H54 (cell line): Measurements from ENCODE around the gene ASXL1.
"Not testable (repeated sequence)": the region's sequence is repeated elsewhere in the genome, so short reads cannot be mapped to it uniquely, and the experiment has no call there.

ENCODE experiments used
- DNase-seq: peaks from one replicate; pipeline ENCODE4 v3.0.0; 2011; ENCODE audit warnings: low spot score, mixed read lengths; ENCODE audit not compliant: insufficient read length
- FAIRE-seq: peaks from 3 replicates; lab custom pipeline; 2011; peaks lifted over from hg19 to GRCh38; lab: Jason Lieb, UNC
- POLR2A ChIP-seq: IDR thresholded peaks from 2 replicates; pipeline ENCODE4 v1.6.1; 2011; ENCODE audit warnings: low read depth, mild to moderate bottlenecking, low read length

The ASXL1 gene

GRCh38 chr20:32387252-32387651, 29.1 kb downstream of the ASXL1 start:
- FAIRE-seq = no peak
- no peak for DNase-seq
- no peak for TF ChIP-seq POLR2A

- no peak for FAIRE-seq
- no peak for DNase-seq
- TF ChIP-seq POLR2A = no peak
Observed at GRCh38 chr20:32391003-32391402, 32.9 kb downstream of the ASXL1 start.

- no peak for FAIRE-seq
- TF ChIP-seq POLR2A = no peak
- no peak for DNase-seq
Observed at GRCh38 chr20:32395066-32395465, 36.9 kb downstream of the ASXL1 start.

- DNase-seq (no peak), FAIRE-seq (no peak)
- TF ChIP-seq POLR2A = no peak
Observed at GRCh38 chr20:32396646-32397160, 38.6 kb downstream of the ASXL1 start.

- TF ChIP-seq POLR2A = no peak
- no peak for DNase-seq
- FAIRE-seq = no peak
Observed at GRCh38 chr20:32397567-32398084, 39.5 kb downstream of the ASXL1 start.

- DNase-seq = no peak
- FAIRE-seq = no peak
- TF ChIP-seq POLR2A = no peak
Observed at GRCh38 chr20:32400476-32400875, 42.3 kb downstream of the ASXL1 start.

- DNase-seq (no peak), FAIRE-seq (no peak)
- TF ChIP-seq POLR2A = no peak
Observed at GRCh38 chr20:32404017-32404416, 45.9 kb downstream of the ASXL1 start.

GRCh38 chr20:32406701-32407100, 48.6 kb downstream of the ASXL1 start:
- DNase-seq (no peak), FAIRE-seq (no peak)
- TF ChIP-seq POLR2A = no peak

- FAIRE-seq, DNase-seq: not testable (repeated sequence)
Observed at GRCh38 chr20:32407131-32407750, 49.1 kb downstream of the ASXL1 start.

GRCh38 chr20:32411955-32412706, 54.0 kb downstream of the ASXL1 start:
- FAIRE-seq (no peak), DNase-seq (no peak)
- no peak for TF ChIP-seq POLR2A

GRCh38 chr20:32415494-32415893, 57.4 kb downstream of the ASXL1 start:
- DNase-seq = no peak
- TF ChIP-seq POLR2A = no peak
- FAIRE-seq = no peak

- FAIRE-seq = no peak
- TF ChIP-seq POLR2A = no peak
- no peak for DNase-seq
Observed at GRCh38 chr20:32416206-32416605, 58.1 kb downstream of the ASXL1 start.

GRCh38 chr20:32418376-32418775, 60.2 kb downstream of the ASXL1 start:
- DNase-seq (no peak), FAIRE-seq (no peak)

GRCh38 chr20:32421290-32421689, 63.2 kb downstream of the ASXL1 start:
- DNase-seq = no peak
- no peak for TF ChIP-seq POLR2A
- no peak for FAIRE-seq

More at GRCh38 chr20:32418376-32418775, 60.2 kb downstream of the ASXL1 start:
- TF ChIP-seq POLR2A = no peak
